ENCODE data around the gene CACNA2D4. TPM values are rescaled to one million over a fixed set of nuclear protein-coding genes. Genes with fewer than 3 reads are reported as not detected.

Gene CACNA2D4
- total and polyA plus RNA-seq, 4 donors, result 1.5 to 12.6 (median 7.3) TPM

GRCh38 chr12:1830401-1830845 is 88.0 kb downstream of the CACNA2D4 start:
- DNase-seq, result no peak
- Histone ChIP-seq H3K4me1 (ENCODE audit: control insufficient read depth in 5 of 5, insufficient read depth in 5 of 5, low read length in 5 of 5) (peaks cover 0 to 11% (median 2%) of the 10 kb centered on the region in 5 donors), H3K4me3 (no peak overlapping the region), H3K9me3 (ENCODE audit: control insufficient read depth in 4 of 4, insufficient read depth in 3 of 4, low read length in 3 of 4) (peaks cover 0 to 4% (median 0%) of the 10 kb centered on the region in 4 donors), H3K27ac (ENCODE audit: low read depth in 1 of 2, low read length in 1 of 2) (no peak overlapping the region), H3K36me3 (ENCODE audit: control insufficient read depth in 4 of 4, insufficient read depth in 4 of 4, low read length in 4 of 4) (no peaks in the 10 kb centered on the region), H3K9ac (ENCODE audit: insufficient read depth in 1 of 2, low read length in 2 of 2) (no peak overlapping the region), H3K27me3 (ENCODE audit: control insufficient read depth in 3 of 3, insufficient read depth in 3 of 3, low read length in 2 of 3) (peaks cover 3 to 16% (median 7%) of the 10 kb centered on the region in 3 donors)
- WGBS, 2 donors, result 26 to 38% methylated on average over 3 of the region's 3 CpGs
- no peak for ATAC-seq (ENCODE audit: insufficient read depth, low FRiP score)
- TF ChIP-seq CTCF (IDR thresholded peaks at IDR 0.05; ENCODE audit: control extremely low read depth, extremely low read depth), result no peak

- DNase-seq (no peak), ATAC-seq (ENCODE audit: insufficient read depth, low FRiP score) (no peak)
- 77 to 82% methylated on average over 11 of the region's 11 CpGs for WGBS, 2 donors
- H3K9ac ChIP-seq (ENCODE audit: insufficient read depth in 1 of 2, low read length in 2 of 2), result no peak overlapping the region
- no peak for TF ChIP-seq CTCF (IDR thresholded peaks at IDR 0.05; ENCODE audit: control extremely low read depth, extremely low read depth)
- H3K27me3 ChIP-seq (ENCODE audit: control insufficient read depth in 3 of 3, insufficient read depth in 3 of 3, low read length in 2 of 3), result peaks cover 3 to 17% (median 8%) of the 10 kb centered on the region in 3 donors
- H3K9me3 ChIP-seq (ENCODE audit: control insufficient read depth in 4 of 4, insufficient read depth in 3 of 4, low read length in 3 of 4), result peaks cover 0 to 4% (median 0%) of the 10 kb centered on the region in 4 donors
- H3K36me3 ChIP-seq (ENCODE audit: control insufficient read depth in 4 of 4, insufficient read depth in 4 of 4, low read length in 4 of 4), result no peaks in the 10 kb centered on the region
- peaks cover 0 to 11% (median 2%) of the 10 kb centered on the region in 5 donors for H3K4me1 ChIP-seq (ENCODE audit: control insufficient read depth in 5 of 5, insufficient read depth in 5 of 5, low read length in 5 of 5)
- H3K27ac ChIP-seq (ENCODE audit: low read depth in 1 of 2, low read length in 1 of 2), result no peak overlapping the region
- no peak overlapping the region for H3K4me3 ChIP-seq
Observed at GRCh38 chr12:1829306-1829900, 89.0 kb downstream of the CACNA2D4 start.

- DNase-seq, result no peak
Observed at GRCh38 chr12:1828856-1829255, 89.6 kb downstream of the CACNA2D4 start.

More at GRCh38 chr12:1828856-1829255, 89.6 kb downstream of the CACNA2D4 start:
- 78 to 80% methylated on average over 16 of the region's 16 CpGs for WGBS, 2 donors
- no peak for TF ChIP-seq CTCF (IDR thresholded peaks at IDR 0.05; ENCODE audit: control extremely low read depth, extremely low read depth)
- no peak overlapping the region for H3K9ac ChIP-seq (ENCODE audit: insufficient read depth in 1 of 2, low read length in 2 of 2)
- no peaks in the 10 kb centered on the region for H3K36me3 ChIP-seq (ENCODE audit: control insufficient read depth in 4 of 4, insufficient read depth in 4 of 4, low read length in 4 of 4)
- ATAC-seq (ENCODE audit: insufficient read depth, low FRiP score), result no peak
- peaks cover 0 to 11% (median 2%) of the 10 kb centered on the region in 5 donors for H3K4me1 ChIP-seq (ENCODE audit: control insufficient read depth in 5 of 5, insufficient read depth in 5 of 5, low read length in 5 of 5)
- no peak overlapping the region for H3K4me3 ChIP-seq
- peaks cover 3 to 17% (median 8%) of the 10 kb centered on the region in 3 donors for H3K27me3 ChIP-seq (ENCODE audit: control insufficient read depth in 3 of 3, insufficient read depth in 3 of 3, low read length in 2 of 3)
- peaks cover 0 to 4% (median 0%) of the 10 kb centered on the region in 4 donors for H3K9me3 ChIP-seq (ENCODE audit: control insufficient read depth in 4 of 4, insufficient read depth in 3 of 4, low read length in 3 of 4)
- H3K27ac ChIP-seq (ENCODE audit: low read depth in 1 of 2, low read length in 1 of 2), result no peak overlapping the region
